Right lobe of liver (tissue), 6 donors: ENCODE measurements around the gene HMGCS2. TPM values are rescaled to one million over a fixed set of nuclear protein-coding genes. Genes with fewer than 3 reads are reported as not detected.

Experiments used
- ATAC-seq, 4 donors: fragments of 200-7000 bp; cut with Tn5 transposase; one replicate each; pipeline ENCODE4 v1.9.1; 2020; ENCODE audit warnings: mild to moderate bottlenecking in 4 of 4, moderate library complexity in 4 of 4
- DNase-seq, 3 donors: peaks; one replicate each; pipeline ENCODE4 v3.0.0-alpha.2; 2020
- H3K27ac ChIP-seq, 3 donors: fragments of 200-600 bp; one replicate each; pipeline ENCODE4 v1.8.0; 2022
- H3K27me3 ChIP-seq, 2 donors: fragments of 200-600 bp; one replicate each; pipeline ENCODE4 v1.8.0; 2022
- H3K36me3 ChIP-seq, 4 donors: fragments of 200-600 bp; sonication (generic) in 1 of 4; one replicate each; pipeline versions ENCODE4 v1.5.1 to v1.8.0; 2017 to 2022; ENCODE audit warnings: control low read depth in 1 of 4
- H3K4me1 ChIP-seq, 4 donors: fragments of 200-600 bp; sonication (generic) in 1 of 4; one replicate each; pipeline versions ENCODE4 v1.5.1 to v1.8.0; 2017 to 2022; ENCODE audit warnings: control low read depth in 1 of 4
- H3K4me3 ChIP-seq, 3 donors: fragments of 200-600 bp; one replicate each; pipeline ENCODE4 v1.8.0; 2022
- H3K9me3 ChIP-seq, 4 donors: fragments of 200-600 bp; sonication (generic) in 1 of 4; one replicate each; pipeline versions ENCODE4 v1.5.1 to v1.8.0; 2017 to 2022; ENCODE audit warnings: control low read depth in 1 of 4
- POLR2A ChIP-seq: fragments of 450-650 bp; IDR thresholded peaks from one replicate; pipeline ENCODE4 v1.6.1; 2017; ENCODE audit warnings: antibody characterized with exemption, mild to moderate bottlenecking
- WGBS: methylation state at CpG from one replicate; pipeline ENCODE4 v1.1.6; 2018; ENCODE audit warnings: low coverage, low lambda C conversion rate; ENCODE audit not compliant: insufficient coverage; ENCODE audit errors: missing lambda C conversion rate; 5-methylcytosine and 5-hydroxymethylcytosine counted together
- intact Hi-C, 2 donors: fragments of 100-400 bp; cut with DNase I; formaldehyde crosslinking; loops; one replicate each; pipeline versions ENCODE4 v1.11.2 to v1.14.1; 2022
- total RNA-seq, 6 experiments: library from RNA; depleted of rRNA in 2 of 6; stranded (reverse); fragments of >200 nt in 2 of 6; fragmentation: NEBNext Ultra II Directional in 3 of 6; extraction: Animal tissue kit (Norgen Biotek cat#: 25700) in 3 of 6; gene quantifications; one replicate each; pipeline versions ENCODE4 v1.1.0 to v1.2.4, GENCODE V29; 2016 to 2023
- TF ChIP-seq, protein P1 (sequence below), 4 donors: fragments of 200-600 bp in 3 of 4; fragments of 450-650 bp in 1 of 4; IDR thresholded peaks; one replicate each; pipeline versions ENCODE4 v1.5.1 to v1.8.0; 2016 to 2022; ENCODE audit warnings: antibody characterized with exemption in 4 of 4, mild to moderate bottlenecking in 2 of 4
- donor health status: DM: no; HTN: yes; CAD: no.
- donor health status: DM: no; HTN: no; CAD: no.
- donor health status: DM: no; HTN: no; CAD: no.
- donor health status: DM: no; HTN: yes; CAD: no.
- donor health status: DM: no; HTN: yes; CAD: no.

HMGCS2 gene
- total RNA-seq, 6 experiments from 2014 or later = 390 to 938 (median 855) TPM

DNA sequence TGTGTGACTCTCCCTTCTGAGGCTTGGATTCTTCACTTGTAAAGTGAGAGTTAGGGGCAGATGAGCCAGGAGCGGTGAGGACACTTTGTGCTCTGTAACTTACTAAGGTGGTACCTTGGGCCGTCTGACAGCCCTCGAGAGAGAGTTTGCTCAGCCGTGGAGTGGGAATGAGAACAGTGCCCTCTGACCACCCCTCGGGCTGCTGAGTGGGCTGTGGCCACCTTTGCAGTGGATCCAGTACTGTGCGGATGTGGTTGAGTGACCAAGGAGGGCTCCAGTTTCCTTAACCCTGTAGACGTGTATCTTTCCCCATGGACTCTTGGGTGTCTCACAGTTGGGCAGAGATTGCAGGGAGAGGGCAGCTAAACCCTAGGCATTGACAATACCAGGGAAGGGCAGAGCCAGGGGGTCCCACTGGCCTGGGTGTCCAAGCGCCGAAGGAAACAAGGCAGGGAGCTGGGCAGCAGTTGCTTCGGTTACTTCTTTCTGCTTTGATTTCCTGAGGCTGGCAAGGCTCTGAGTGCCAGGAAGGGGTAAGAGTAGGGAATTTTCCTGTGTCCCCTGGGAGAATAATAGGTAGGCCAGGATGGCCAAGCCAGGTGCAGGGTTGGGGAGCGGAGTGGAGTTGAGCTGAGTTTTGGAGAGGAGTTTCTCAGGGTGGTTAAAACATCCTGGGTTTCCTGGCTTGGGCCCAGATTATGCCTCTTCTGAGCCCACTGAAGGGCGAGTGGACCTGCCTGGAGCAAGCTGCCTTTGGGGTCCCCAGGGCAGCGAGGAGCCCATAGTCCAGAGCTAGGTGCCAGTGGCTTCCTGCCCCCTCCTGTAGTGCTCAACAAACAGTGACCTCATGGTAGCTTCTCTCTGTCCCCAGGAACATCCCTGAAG, 27.6 kb downstream of the HMGCS2 start:
- H3K4me3 ChIP-seq = no peak overlapping the region
- no peak for ATAC-seq
- TF ChIP-seq, protein P1, sequence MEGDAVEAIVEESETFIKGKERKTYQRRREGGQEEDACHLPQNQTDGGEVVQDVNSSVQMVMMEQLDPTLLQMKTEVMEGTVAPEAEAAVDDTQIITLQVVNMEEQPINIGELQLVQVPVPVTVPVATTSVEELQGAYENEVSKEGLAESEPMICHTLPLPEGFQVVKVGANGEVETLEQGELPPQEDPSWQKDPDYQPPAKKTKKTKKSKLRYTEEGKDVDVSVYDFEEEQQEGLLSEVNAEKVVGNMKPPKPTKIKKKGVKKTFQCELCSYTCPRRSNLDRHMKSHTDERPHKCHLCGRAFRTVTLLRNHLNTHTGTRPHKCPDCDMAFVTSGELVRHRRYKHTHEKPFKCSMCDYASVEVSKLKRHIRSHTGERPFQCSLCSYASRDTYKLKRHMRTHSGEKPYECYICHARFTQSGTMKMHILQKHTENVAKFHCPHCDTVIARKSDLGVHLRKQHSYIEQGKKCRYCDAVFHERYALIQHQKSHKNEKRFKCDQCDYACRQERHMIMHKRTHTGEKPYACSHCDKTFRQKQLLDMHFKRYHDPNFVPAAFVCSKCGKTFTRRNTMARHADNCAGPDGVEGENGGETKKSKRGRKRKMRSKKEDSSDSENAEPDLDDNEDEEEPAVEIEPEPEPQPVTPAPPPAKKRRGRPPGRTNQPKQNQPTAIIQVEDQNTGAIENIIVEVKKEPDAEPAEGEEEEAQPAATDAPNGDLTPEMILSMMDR (IDR thresholded peaks at IDR 0.05) = no peak
- TF ChIP-seq POLR2A = no peak
- peaks cover 0 to 43% (median 13%) of the 10 kb centered on the region in 4 donors for H3K4me1 ChIP-seq
- intact Hi-C loops = loop anchor here in 1 of 2 donors (10.0 kb wide), 1 partner anchor 134 kb away; no protein-coding TSS in a partner anchor
- H3K27me3 ChIP-seq = no peaks in the 10 kb centered on the region
- 67% methylated on average over 1 of the region's 13 CpGs for WGBS
- H3K27ac ChIP-seq = no peak overlapping the region
- peaks cover 0 to 9% (median 0%) of the 10 kb centered on the region in 4 donors for H3K36me3 ChIP-seq
- H3K9me3 ChIP-seq = no peaks in the 10 kb centered on the region
- no peak for DNase-seq

DNA sequence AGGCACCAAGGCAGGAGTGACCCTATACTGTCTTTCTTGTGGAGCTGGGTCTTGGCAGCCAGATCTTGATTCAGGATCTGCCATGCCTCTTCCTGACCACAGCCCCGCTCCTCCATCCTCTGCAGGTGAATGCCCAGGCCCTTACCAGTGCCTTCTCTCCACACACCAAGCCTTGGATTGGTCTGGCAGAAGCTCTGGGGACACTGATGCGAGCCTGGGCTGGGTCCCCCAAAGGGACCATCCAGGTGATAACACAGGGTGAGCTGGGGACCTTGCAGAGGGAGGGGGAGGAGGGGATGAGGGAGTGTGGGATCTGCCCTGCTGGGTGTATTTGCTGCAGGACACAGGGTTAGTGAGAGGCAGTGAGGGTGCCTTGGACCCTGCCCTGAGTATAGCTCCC, 28.4 kb downstream of the HMGCS2 start:
- no peaks in the 10 kb centered on the region for H3K9me3 ChIP-seq
- H3K4me1 ChIP-seq = peaks cover 0 to 34% (median 11%) of the 10 kb centered on the region in 4 donors
- no peak overlapping the region for H3K27ac ChIP-seq
- DNase-seq = no peak
- WGBS = 91% methylated on average over 2 of the region's 2 CpGs
- H3K4me3 ChIP-seq = no peak overlapping the region
- TF ChIP-seq POLR2A = no peak
- TF ChIP-seq, protein P1 (IDR thresholded peaks at IDR 0.05) = no peak
- no peak for ATAC-seq
- intact Hi-C loops = loop anchor here in 1 of 2 donors (10.0 kb wide), 1 partner anchor 135 kb away; no protein-coding TSS in a partner anchor
- H3K36me3 ChIP-seq = peaks cover 0 to 13% (median 3%) of the 10 kb centered on the region in 4 donors
- no peaks in the 10 kb centered on the region for H3K27me3 ChIP-seq

DNA sequence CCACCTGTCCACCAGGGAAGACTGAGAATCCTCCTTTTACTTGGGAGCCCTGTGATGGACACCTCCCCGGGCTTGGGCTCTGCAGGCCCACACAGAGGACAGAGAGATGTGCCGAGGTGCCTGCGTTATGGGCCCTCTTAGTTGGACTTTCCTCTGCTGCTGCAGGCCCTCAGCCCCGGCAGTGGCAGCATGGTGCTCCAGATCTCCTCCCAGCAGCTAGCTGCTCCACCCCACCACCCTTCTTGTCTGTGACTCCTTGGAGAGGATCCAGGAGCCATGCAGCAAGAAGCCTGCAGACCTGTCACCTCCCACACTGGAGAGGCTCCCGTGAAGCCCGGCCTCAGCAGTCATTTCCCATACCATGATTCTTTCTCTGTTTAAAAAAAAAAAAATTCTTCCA, 29.6 kb downstream of the HMGCS2 start:
- WGBS = 85% methylated on average over 5 of the region's 6 CpGs
- Histone ChIP-seq H3K4me3 (no peak overlapping the region), H3K27me3 (no peaks in the 10 kb centered on the region), H3K27ac (no peak overlapping the region), H3K9me3 (no peaks in the 10 kb centered on the region), H3K4me1 (peaks cover 0 to 23% (median 7%) of the 10 kb centered on the region in 4 donors), H3K36me3 (peaks cover 0 to 20% (median 4%) of the 10 kb centered on the region in 4 donors)
- no peak for ATAC-seq
- TF ChIP-seq POLR2A = no peak
- TF ChIP-seq, protein P1 (IDR thresholded peaks at IDR 0.05) = no peak
- intact Hi-C loops = no loop called here
- no peak for DNase-seq

DNA sequence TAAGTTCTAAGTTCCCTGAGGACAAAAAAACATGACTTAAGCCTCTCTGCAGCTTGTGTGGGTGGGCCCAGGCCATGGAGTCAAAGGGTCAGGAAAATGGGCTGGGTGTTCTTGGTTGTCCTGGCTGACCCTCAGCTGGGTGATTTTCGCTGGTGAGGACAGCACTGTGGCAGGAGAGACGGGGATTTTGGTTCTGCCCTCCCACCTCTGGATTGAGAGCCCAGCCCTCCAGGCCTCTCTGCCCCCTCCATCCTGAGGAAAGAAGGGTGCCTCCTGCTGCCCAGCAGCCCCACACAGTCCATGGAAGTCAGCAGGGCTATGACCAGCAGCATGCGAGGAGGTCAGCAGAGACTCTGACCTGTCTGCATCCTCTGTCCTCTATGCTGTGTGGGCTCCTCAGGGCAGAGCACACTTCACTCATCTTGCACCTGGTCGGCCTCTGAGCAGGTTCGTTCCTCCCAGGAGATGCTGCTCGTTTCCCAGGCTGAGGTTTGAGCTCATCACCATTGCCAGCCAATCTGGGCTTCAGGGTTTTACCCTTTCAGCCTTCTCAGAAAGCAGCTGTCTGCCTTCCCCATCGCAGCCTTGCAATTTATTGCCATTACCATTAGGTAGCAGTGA, 30.5 kb downstream of the HMGCS2 start:
- H3K36me3 ChIP-seq = peaks cover 0 to 20% (median 4%) of the 10 kb centered on the region in 4 donors
- ATAC-seq (no peak), DNase-seq (no peak)
- H3K27ac ChIP-seq = no peak overlapping the region
- intact Hi-C loops = no loop called here
- TF ChIP-seq, protein P1 (IDR thresholded peaks at IDR 0.05) = no peak
- no peak for TF ChIP-seq POLR2A
- no peak overlapping the region for H3K4me3 ChIP-seq
- H3K4me1 ChIP-seq = peaks cover 0 to 15% (median 3%) of the 10 kb centered on the region in 4 donors
- H3K9me3 ChIP-seq = no peaks in the 10 kb centered on the region
- WGBS = 75% methylated on average over 2 of the region's 7 CpGs
- H3K27me3 ChIP-seq = no peaks in the 10 kb centered on the region
